ENCODE data around the gene ELMO3. TPM values are rescaled to one million over a fixed set of nuclear protein-coding genes. Genes with fewer than 3 reads are reported as not detected.

ELMO3 gene
- total RNA-seq, 4 donors from 2014 or later = 30.1 to 35.9 (median 32.9) TPM

DNA sequence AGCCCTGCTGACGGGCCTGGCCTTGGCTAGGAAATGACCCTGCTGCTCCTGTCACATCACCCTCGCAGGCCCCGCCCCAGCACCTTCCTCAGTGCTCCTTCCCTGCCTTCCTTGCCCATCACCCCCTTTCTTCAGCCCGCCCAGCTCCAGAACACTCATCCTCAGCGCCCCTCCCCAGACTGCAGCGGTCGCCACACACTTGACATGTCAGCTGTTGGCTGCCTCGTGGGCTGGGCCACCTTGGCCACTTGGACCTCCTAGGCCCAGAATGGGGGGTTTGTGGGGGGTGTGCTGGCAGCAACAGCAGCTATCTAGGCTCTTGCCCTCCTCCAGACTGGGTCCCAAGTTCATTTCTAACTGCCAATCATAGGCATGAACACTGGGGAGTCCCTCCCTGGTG is 10.6 kb downstream of the ELMO3 start:
- no peak overlapping the region for H3K27ac ChIP-seq
- no peak for TF ChIP-seq POLR2A (IDR thresholded peaks at IDR 0.05)
- TF ChIP-seq, protein P1, sequence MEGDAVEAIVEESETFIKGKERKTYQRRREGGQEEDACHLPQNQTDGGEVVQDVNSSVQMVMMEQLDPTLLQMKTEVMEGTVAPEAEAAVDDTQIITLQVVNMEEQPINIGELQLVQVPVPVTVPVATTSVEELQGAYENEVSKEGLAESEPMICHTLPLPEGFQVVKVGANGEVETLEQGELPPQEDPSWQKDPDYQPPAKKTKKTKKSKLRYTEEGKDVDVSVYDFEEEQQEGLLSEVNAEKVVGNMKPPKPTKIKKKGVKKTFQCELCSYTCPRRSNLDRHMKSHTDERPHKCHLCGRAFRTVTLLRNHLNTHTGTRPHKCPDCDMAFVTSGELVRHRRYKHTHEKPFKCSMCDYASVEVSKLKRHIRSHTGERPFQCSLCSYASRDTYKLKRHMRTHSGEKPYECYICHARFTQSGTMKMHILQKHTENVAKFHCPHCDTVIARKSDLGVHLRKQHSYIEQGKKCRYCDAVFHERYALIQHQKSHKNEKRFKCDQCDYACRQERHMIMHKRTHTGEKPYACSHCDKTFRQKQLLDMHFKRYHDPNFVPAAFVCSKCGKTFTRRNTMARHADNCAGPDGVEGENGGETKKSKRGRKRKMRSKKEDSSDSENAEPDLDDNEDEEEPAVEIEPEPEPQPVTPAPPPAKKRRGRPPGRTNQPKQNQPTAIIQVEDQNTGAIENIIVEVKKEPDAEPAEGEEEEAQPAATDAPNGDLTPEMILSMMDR (IDR thresholded peaks at IDR 0.05) = no peak
- no peaks in the 10 kb centered on the region for H3K9me3 ChIP-seq
- H3K4me1 ChIP-seq = peaks cover 0 to 27% (median 6%) of the 10 kb centered on the region in 3 donors
- H3K27me3 ChIP-seq = no peaks in the 10 kb centered on the region
- peaks cover 0 to 17% (median 0%) of the 10 kb centered on the region in 3 donors for H3K36me3 ChIP-seq
- no peak for DNase-seq
- 80 to 86% methylated on average over 6 to 8 of the region's 8 CpGs for WGBS, 2 donors
- intact Hi-C loops (cut with DNase I) = no loop called here
- no peak overlapping the region for H3K4me3 ChIP-seq

DNA sequence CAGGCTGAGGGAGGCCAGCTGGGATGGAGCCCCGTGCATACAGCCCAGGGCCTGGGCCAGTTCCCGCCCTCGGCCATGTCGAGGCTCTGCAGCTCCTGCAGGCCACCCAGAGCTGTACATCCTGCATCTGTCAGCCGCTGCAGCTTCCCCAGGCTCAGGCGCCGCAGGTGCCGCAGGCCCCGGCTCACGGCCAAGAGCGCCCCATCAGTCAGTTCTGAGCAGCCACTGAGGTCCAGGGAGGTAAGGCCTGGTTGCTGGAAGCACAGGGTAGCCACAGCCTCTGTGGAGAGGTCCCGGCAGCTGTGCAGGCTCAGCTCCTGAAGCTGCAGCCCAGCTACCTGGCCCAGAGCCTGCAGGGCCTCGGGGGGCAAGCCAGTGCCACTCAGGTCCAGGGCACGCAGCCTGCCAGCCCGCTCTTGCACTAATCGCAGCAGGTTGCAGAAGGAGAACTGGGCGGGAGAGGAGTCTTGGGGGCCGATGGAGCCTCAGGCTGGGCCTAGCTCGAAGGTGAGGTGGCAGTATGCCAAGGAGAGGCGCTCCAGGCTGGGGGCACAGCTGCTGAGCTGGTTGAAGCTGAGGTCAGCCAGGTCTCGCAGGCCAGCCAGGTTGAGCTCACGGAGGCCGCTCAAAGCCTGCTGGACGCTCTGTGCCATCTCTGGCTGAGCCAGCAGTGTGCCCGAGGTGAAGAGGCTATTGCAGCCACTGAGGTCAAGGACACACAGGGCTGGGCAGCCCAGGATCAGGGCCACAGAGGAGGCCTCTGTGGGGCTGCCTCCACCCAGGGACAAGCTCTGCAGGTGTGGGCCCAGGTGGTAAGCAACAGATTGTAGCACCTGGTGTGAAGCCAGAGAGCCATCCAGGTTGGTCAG is 11.4 kb downstream of the ELMO3 start:
- 45% methylated on average over 2 of the region's 25 CpGs; no CpG with 5 or more reads in 1 of the 2 donors for WGBS, 2 donors
- Histone ChIP-seq H3K9me3 (no peaks in the 10 kb centered on the region), H3K4me1 (peaks cover 0 to 27% (median 6%) of the 10 kb centered on the region in 3 donors), H3K27ac (no peak overlapping the region), H3K4me3 (no peak overlapping the region), H3K36me3 (peaks cover 0 to 11% (median 0%) of the 10 kb centered on the region in 3 donors), H3K27me3 (no peaks in the 10 kb centered on the region)
- intact Hi-C loops (cut with DNase I) = no loop called here
- no peak for DNase-seq
- TF ChIP-seq, protein P1 (IDR thresholded peaks at IDR 0.05) = no peak
- TF ChIP-seq POLR2A (IDR thresholded peaks at IDR 0.05) = no peak

DNA sequence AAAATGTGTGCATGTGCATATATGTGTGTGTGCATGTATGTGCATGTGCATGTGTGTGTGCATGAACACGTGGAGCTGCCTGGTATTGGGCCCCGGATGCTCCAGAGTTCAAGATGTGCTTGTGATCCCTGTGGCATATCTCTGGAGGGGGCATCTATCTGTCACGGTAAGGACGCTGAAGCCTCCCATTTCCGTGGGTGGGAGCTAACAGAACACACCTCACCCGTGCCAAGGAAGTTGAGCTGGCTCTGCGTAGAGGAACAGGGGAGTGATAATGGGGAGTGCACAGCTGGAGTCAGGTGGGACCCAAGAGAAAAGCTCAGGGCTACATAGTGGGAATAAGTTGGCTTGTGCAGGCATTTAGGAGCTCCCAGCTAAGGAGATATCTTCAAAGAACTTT is 12.7 kb downstream of the ELMO3 start:
- no peak overlapping the region for H3K27ac ChIP-seq
- TF ChIP-seq, protein P1 (IDR thresholded peaks at IDR 0.05) = no peak
- no peak for TF ChIP-seq POLR2A (IDR thresholded peaks at IDR 0.05)
- no peaks in the 10 kb centered on the region for H3K9me3 ChIP-seq
- H3K4me1 ChIP-seq = peaks cover 0 to 24% (median 6%) of the 10 kb centered on the region in 3 donors
- intact Hi-C loops (cut with DNase I) = no loop called here
- DNase-seq = no peak
- H3K36me3 ChIP-seq = no peaks in the 10 kb centered on the region
- H3K4me3 ChIP-seq = no peak overlapping the region
- H3K27me3 ChIP-seq = no peaks in the 10 kb centered on the region
- WGBS, 2 donors = 61 to 74% methylated on average over 4 to 5 of the region's 7 CpGs

DNA sequence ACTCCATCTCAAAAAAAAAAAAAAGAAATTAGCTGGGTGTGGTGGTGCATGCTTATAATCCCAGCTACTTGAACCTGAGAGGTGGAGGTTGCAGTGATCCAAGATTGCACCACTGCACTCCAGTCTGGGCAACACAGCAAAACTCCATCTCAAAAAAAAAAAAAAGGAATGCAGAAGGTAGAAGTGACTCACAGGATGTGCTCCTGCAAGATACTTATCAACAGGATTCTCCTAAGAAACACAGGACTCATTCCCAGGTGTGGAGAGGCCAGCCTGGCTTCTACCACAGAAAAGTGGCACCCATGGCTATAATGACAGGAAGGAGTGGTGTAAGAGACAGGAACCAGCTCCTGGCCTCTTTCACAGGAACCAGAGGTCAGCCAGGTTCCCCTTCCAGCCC is 13.8 kb downstream of the ELMO3 start:
- intact Hi-C loops (cut with DNase I) = no loop called here
- H3K9me3 ChIP-seq = no peaks in the 10 kb centered on the region
- no peak overlapping the region for H3K4me3 ChIP-seq
- TF ChIP-seq POLR2A (IDR thresholded peaks at IDR 0.05) = no peak
- TF ChIP-seq, protein P1 (IDR thresholded peaks at IDR 0.05) = no peak
- H3K27me3 ChIP-seq = no peaks in the 10 kb centered on the region
- no peaks in the 10 kb centered on the region for H3K36me3 ChIP-seq
- H3K4me1 ChIP-seq = peaks cover 0 to 23% (median 6%) of the 10 kb centered on the region in 3 donors
- DNase-seq = no peak
- H3K27ac ChIP-seq = no peak overlapping the region

DNA sequence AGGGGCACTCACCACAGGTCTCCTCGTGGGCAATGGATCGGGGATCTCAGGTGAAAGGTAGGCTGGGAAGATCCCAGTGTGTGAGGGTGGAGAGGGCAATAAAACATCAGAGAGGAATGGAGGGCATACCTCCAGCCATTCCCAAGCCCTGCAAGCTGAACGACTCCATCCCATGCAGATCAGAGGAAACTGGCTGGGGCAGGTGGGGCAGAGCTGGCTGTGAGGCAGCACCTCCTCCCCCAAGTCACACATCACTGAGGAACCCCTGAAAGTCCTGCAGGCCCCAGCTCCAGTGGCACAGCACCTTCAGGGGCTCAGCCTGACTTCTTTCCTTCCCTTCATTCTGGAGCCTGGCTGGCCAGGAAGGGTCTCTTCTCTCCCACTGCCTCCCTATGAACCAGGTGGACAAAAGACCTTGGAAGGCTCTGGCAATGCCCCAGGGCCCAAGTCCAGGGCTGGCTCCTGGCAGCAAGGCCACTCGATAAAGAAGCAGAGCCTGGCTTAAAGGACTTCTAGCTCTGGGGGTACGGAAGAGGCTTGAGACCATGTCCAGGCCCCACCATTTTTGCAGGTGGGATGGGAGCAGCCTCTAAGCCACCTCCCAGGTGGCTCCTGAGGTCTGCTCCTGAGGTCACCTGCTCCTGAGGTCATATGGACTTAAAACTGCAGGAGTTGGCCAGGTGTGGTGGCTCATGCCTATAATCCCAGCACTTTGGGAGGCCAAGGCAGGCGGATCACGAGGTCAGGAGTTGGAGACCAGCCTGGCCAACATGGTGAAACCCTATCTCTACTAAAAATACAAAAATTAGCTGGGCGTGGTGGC is 14.5 kb downstream of the ELMO3 start:
- Histone ChIP-seq H3K9me3 (no peaks in the 10 kb centered on the region), H3K4me3 (no peak overlapping the region), H3K27ac (no peak overlapping the region), H3K27me3 (no peaks in the 10 kb centered on the region), H3K36me3 (no peaks in the 10 kb centered on the region), H3K4me1 (peaks cover 0 to 19% (median 6%) of the 10 kb centered on the region in 3 donors)
- intact Hi-C loops (cut with DNase I) = no loop called here
- 77 to 79% methylated on average over 6 of the region's 8 CpGs for WGBS, 2 donors
- TF ChIP-seq, protein P1 (IDR thresholded peaks at IDR 0.05) = no peak
- TF ChIP-seq POLR2A (IDR thresholded peaks at IDR 0.05) = no peak
- DNase-seq = no peak

Data from esophagus squamous epithelium (tissue), 5 donors.